Osteoblast (primary cell): ENCODE data around the gene TMPRSS7. TPM values are rescaled to one million over a fixed set of nuclear protein-coding genes. Genes with fewer than 3 reads are reported as not detected.
A peak's percentile ranks its signal among the peaks of the same experiment; 100 is the strongest.

Source experiments
- DNase-seq: peaks from one replicate; pipeline ENCODE4 v3.0.0; 2011; ENCODE audit warnings: low spot score, mixed read lengths; ENCODE audit not compliant: insufficient read length; ENCODE audit errors: missing footprints
- H2AFZ ChIP-seq: 2 replicates; pipeline ENCODE4 v1.6.0; 2011; ENCODE audit warnings: mild to moderate bottlenecking, low read length
- H3K27ac ChIP-seq: 2 replicates; pipeline ENCODE4 v1.5.1; 2011; ENCODE audit warnings: mild to moderate bottlenecking, low read depth, low read length, moderate library complexity
- H3K27me3 ChIP-seq: 2 replicates; pipeline ENCODE4 v1.6.0; 2012; ENCODE audit warnings: mild to moderate bottlenecking, control low read depth, inconsistent platforms, low read length, moderate library complexity; ENCODE audit not compliant: insufficient read depth
- H3K36me3 ChIP-seq: 2 replicates; pipeline ENCODE4 v1.5.1; 2011; ENCODE audit warnings: mild to moderate bottlenecking, low read length, control low read depth, moderate library complexity; ENCODE audit not compliant: insufficient read depth
- H3K4me1 ChIP-seq: 2 replicates; pipeline ENCODE4 v1.5.1; 2011; ENCODE audit warnings: mild to moderate bottlenecking, low read length, control low read depth, moderate library complexity; ENCODE audit not compliant: insufficient read depth
- H3K4me2 ChIP-seq: 2 replicates; pipeline ENCODE4 v1.6.0; 2011; ENCODE audit warnings: mild to moderate bottlenecking, low read length; ENCODE audit not compliant: insufficient read depth
- H3K4me3 ChIP-seq: fragments of 200-600 bp; sonication (generic); 3 replicates; pipeline ENCODE4 v1.5.1; 2012; ENCODE audit warnings: mild to moderate bottlenecking, low read length, inconsistent platforms; ENCODE audit not compliant: insufficient read depth
- H3K79me2 ChIP-seq: 2 replicates; pipeline ENCODE4 v1.6.0; 2012; ENCODE audit warnings: mild to moderate bottlenecking, low read length, control low read depth, inconsistent platforms; ENCODE audit not compliant: insufficient read depth
- H3K9me3 ChIP-seq: 2 replicates; pipeline ENCODE4 v1.5.1; 2011; ENCODE audit warnings: low read depth, low read length, control low read depth
- H4K20me1 ChIP-seq: 2 replicates; pipeline ENCODE4 v1.6.0; 2012; ENCODE audit warnings: mild to moderate bottlenecking, low read length, control low read depth; ENCODE audit not compliant: insufficient read depth
- CTCF ChIP-seq: IDR thresholded peaks from 2 replicates; pipeline ENCODE4 v1.5.1; 2011; ENCODE audit warnings: mild to moderate bottlenecking, low read depth, low read length, moderate library complexity; ENCODE audit errors: extremely low read depth
- total RNA-seq: library from RNA; depleted of rRNA; stranded (reverse); fragments of >200 nt; gene quantifications from 2 replicates; pipeline ENCODE4 v1.2.3, GENCODE V29; 2012

Gene TMPRSS7
- total RNA-seq, 1 donor: not detected

GRCh38 chr3:112007633-112008032 lies 26.9 kb upstream of the TMPRSS7 start:
- Histone ChIP-seq H3K27ac (peak overlapping the region; percentile 23), H3K4me2 (peak overlapping the region; percentile 19), H3K9me3 (no peaks in the 10 kb centered on the region), H4K20me1 (no peaks in the 10 kb centered on the region), H3K4me1 (peaks cover 22% of the 10 kb centered on the region), H3K27me3 (no peaks in the 10 kb centered on the region), H3K36me3 (no peaks in the 10 kb centered on the region), H2AFZ (no peak overlapping the region), H3K4me3 (no peak overlapping the region), H3K79me2 (no peaks in the 10 kb centered on the region)
- no peak for TF ChIP-seq CTCF
- no peak for DNase-seq

GRCh38 chr3:112009670-112010069 lies 24.9 kb upstream of the TMPRSS7 start:
- TF ChIP-seq CTCF: no peak
- Histone ChIP-seq H3K27ac (no peak overlapping the region), H3K9me3 (no peaks in the 10 kb centered on the region), H3K27me3 (no peaks in the 10 kb centered on the region), H4K20me1 (no peaks in the 10 kb centered on the region), H3K4me1 (peaks cover 28% of the 10 kb centered on the region), H3K79me2 (no peaks in the 10 kb centered on the region), H3K4me3 (no peak overlapping the region), H3K4me2 (no peak overlapping the region), H2AFZ (no peak overlapping the region), H3K36me3 (no peaks in the 10 kb centered on the region)
- no peak for DNase-seq

- Histone ChIP-seq H3K27me3 (no peaks in the 10 kb centered on the region), H3K4me3 (no peak overlapping the region), H3K36me3 (no peaks in the 10 kb centered on the region), H3K9me3 (no peaks in the 10 kb centered on the region), H3K4me1 (peaks cover 23% of the 10 kb centered on the region), H4K20me1 (no peaks in the 10 kb centered on the region), H2AFZ (no peak overlapping the region), H3K79me2 (no peaks in the 10 kb centered on the region), H3K4me2 (no peak overlapping the region), H3K27ac (no peak overlapping the region)
- no peak for TF ChIP-seq CTCF
- DNase-seq: no peak
These were observed 23.9 kb upstream of the TMPRSS7 start for GRCh38 chr3:112010636-112011035.

- peaks cover 23% of the 10 kb centered on the region for H3K4me1 ChIP-seq
- no peaks in the 10 kb centered on the region for H3K9me3 ChIP-seq
- H3K36me3 ChIP-seq: no peaks in the 10 kb centered on the region
- H3K4me2 ChIP-seq: no peak overlapping the region
- H2AFZ ChIP-seq: no peak overlapping the region
- H3K27ac ChIP-seq: no peak overlapping the region
- H3K4me3 ChIP-seq: no peak overlapping the region
- H3K27me3 ChIP-seq: no peaks in the 10 kb centered on the region
- no peaks in the 10 kb centered on the region for H4K20me1 ChIP-seq
- H3K79me2 ChIP-seq: no peaks in the 10 kb centered on the region
- TF ChIP-seq CTCF: no peak
- no peak for DNase-seq
These were observed 23.1 kb upstream of the TMPRSS7 start for GRCh38 chr3:112011376-112011940.
